ENCODE results near the gene SLC25A29.

Gene SLC25A29

GRCh38 chr14:100342195-100342594 is 36.0 kb upstream of the SLC25A29 start:
- no peaks in the 10 kb centered on the region for H3K9me3 ChIP-seq (ENCODE audit: control insufficient read depth, low read length)
- WGBS, 2 experiments (ENCODE audit: insufficient coverage in 2 of 2) = 99% methylated on average over 11 of the region's 11 CpGs
- no peak overlapping the region for H3K27ac ChIP-seq (ENCODE audit: low read depth, low read length, severe bottlenecking)
- peaks cover 12% of the 10 kb centered on the region for H3K4me1 ChIP-seq (ENCODE audit: control insufficient read depth, insufficient read depth, low read length, poor library complexity, severe bottlenecking)
- no peak overlapping the region for H3K4me3 ChIP-seq (ENCODE audit: extremely low read depth, insufficient read depth, low read length, poor library complexity, severe bottlenecking)
- peaks cover 68% of the 10 kb centered on the region for H3K36me3 ChIP-seq (ENCODE audit: control insufficient read depth, insufficient read depth, low read length)

- WGBS, 2 experiments (ENCODE audit: insufficient coverage in 2 of 2) = 85 to 88% methylated on average over 5 to 7 of the region's 8 CpGs
- no peaks in the 10 kb centered on the region for H3K9me3 ChIP-seq (ENCODE audit: control insufficient read depth, low read length)
- peaks cover 68% of the 10 kb centered on the region for H3K36me3 ChIP-seq (ENCODE audit: control insufficient read depth, insufficient read depth, low read length)
- peak overlapping the region; percentile 81 for H3K27ac ChIP-seq (ENCODE audit: low read depth, low read length, severe bottlenecking)
- peaks cover 12% of the 10 kb centered on the region for H3K4me1 ChIP-seq (ENCODE audit: control insufficient read depth, insufficient read depth, low read length, poor library complexity, severe bottlenecking)
- H3K4me3 ChIP-seq (ENCODE audit: extremely low read depth, insufficient read depth, low read length, poor library complexity, severe bottlenecking) = no peak overlapping the region
These were observed 35.2 kb upstream of the SLC25A29 start for GRCh38 chr14:100341301-100342031.

- no peak overlapping the region for H3K27ac ChIP-seq (ENCODE audit: low read depth, low read length, severe bottlenecking)
- 70 to 78% methylated on average over 5 to 6 of the region's 6 CpGs for WGBS, 2 experiments (ENCODE audit: insufficient coverage in 2 of 2)
- H3K4me3 ChIP-seq (ENCODE audit: extremely low read depth, insufficient read depth, low read length, poor library complexity, severe bottlenecking) = no peak overlapping the region
- peaks cover 67% of the 10 kb centered on the region for H3K36me3 ChIP-seq (ENCODE audit: control insufficient read depth, insufficient read depth, low read length)
- no peaks in the 10 kb centered on the region for H3K9me3 ChIP-seq (ENCODE audit: control insufficient read depth, low read length)
- peaks cover 12% of the 10 kb centered on the region for H3K4me1 ChIP-seq (ENCODE audit: control insufficient read depth, insufficient read depth, low read length, poor library complexity, severe bottlenecking)
These were observed 34.2 kb upstream of the SLC25A29 start for GRCh38 chr14:100340423-100340813.

- H3K9me3 ChIP-seq (ENCODE audit: control insufficient read depth, low read length) = no peaks in the 10 kb centered on the region
- H3K4me1 ChIP-seq (ENCODE audit: control insufficient read depth, insufficient read depth, low read length, poor library complexity, severe bottlenecking) = peaks cover 12% of the 10 kb centered on the region
- no peak overlapping the region for H3K27ac ChIP-seq (ENCODE audit: low read depth, low read length, severe bottlenecking)
- H3K4me3 ChIP-seq (ENCODE audit: extremely low read depth, insufficient read depth, low read length, poor library complexity, severe bottlenecking) = no peak overlapping the region
- WGBS, 2 experiments (ENCODE audit: insufficient coverage in 2 of 2) = 96 to 98% methylated on average over 2 to 5 of the region's 6 CpGs
- peaks cover 70% of the 10 kb centered on the region for H3K36me3 ChIP-seq (ENCODE audit: control insufficient read depth, insufficient read depth, low read length)
These were observed 33.6 kb upstream of the SLC25A29 start for GRCh38 chr14:100339766-100340422.

- peaks cover 69% of the 10 kb centered on the region for H3K36me3 ChIP-seq (ENCODE audit: control insufficient read depth, insufficient read depth, low read length)
- H3K9me3 ChIP-seq (ENCODE audit: control insufficient read depth, low read length) = no peaks in the 10 kb centered on the region
- 94 to 95% methylated on average over 16 of the region's 18 CpGs for WGBS, 2 experiments (ENCODE audit: insufficient coverage in 2 of 2)
- no peak overlapping the region for H3K27ac ChIP-seq (ENCODE audit: low read depth, low read length, severe bottlenecking)
- no peak overlapping the region for H3K4me3 ChIP-seq (ENCODE audit: extremely low read depth, insufficient read depth, low read length, poor library complexity, severe bottlenecking)
- peaks cover 9% of the 10 kb centered on the region for H3K4me1 ChIP-seq (ENCODE audit: control insufficient read depth, insufficient read depth, low read length, poor library complexity, severe bottlenecking)
These were observed 30.6 kb upstream of the SLC25A29 start for GRCh38 chr14:100336618-100337530.

GRCh38 chr14:100334904-100335303 is 28.7 kb upstream of the SLC25A29 start:
- H3K27ac ChIP-seq (ENCODE audit: low read depth, low read length, severe bottlenecking) = no peak overlapping the region
- H3K4me3 ChIP-seq (ENCODE audit: extremely low read depth, insufficient read depth, low read length, poor library complexity, severe bottlenecking) = no peak overlapping the region
- peaks cover 60% of the 10 kb centered on the region for H3K36me3 ChIP-seq (ENCODE audit: control insufficient read depth, insufficient read depth, low read length)
- WGBS, 2 experiments (ENCODE audit: insufficient coverage in 2 of 2) = 94 to 97% methylated on average over 11 to 12 of the region's 12 CpGs
- H3K9me3 ChIP-seq (ENCODE audit: control insufficient read depth, low read length) = no peaks in the 10 kb centered on the region
- H3K4me1 ChIP-seq (ENCODE audit: control insufficient read depth, insufficient read depth, low read length, poor library complexity, severe bottlenecking) = no peaks in the 10 kb centered on the region

GRCh38 chr14:100333827-100334226 is 27.6 kb upstream of the SLC25A29 start:
- no peak overlapping the region for H3K27ac ChIP-seq (ENCODE audit: low read depth, low read length, severe bottlenecking)
- no peak overlapping the region for H3K4me3 ChIP-seq (ENCODE audit: extremely low read depth, insufficient read depth, low read length, poor library complexity, severe bottlenecking)
- H3K9me3 ChIP-seq (ENCODE audit: control insufficient read depth, low read length) = no peaks in the 10 kb centered on the region
- 87 to 91% methylated on average over 6 to 7 of the region's 7 CpGs for WGBS, 2 experiments (ENCODE audit: insufficient coverage in 2 of 2)
- H3K36me3 ChIP-seq (ENCODE audit: control insufficient read depth, insufficient read depth, low read length) = peaks cover 51% of the 10 kb centered on the region
- H3K4me1 ChIP-seq (ENCODE audit: control insufficient read depth, insufficient read depth, low read length, poor library complexity, severe bottlenecking) = no peaks in the 10 kb centered on the region

GRCh38 chr14:100333311-100333710 is 27.1 kb upstream of the SLC25A29 start:
- Histone ChIP-seq H3K4me1 (ENCODE audit: control insufficient read depth, insufficient read depth, low read length, poor library complexity, severe bottlenecking) (no peaks in the 10 kb centered on the region), H3K4me3 (ENCODE audit: extremely low read depth, insufficient read depth, low read length, poor library complexity, severe bottlenecking) (no peak overlapping the region), H3K36me3 (ENCODE audit: control insufficient read depth, insufficient read depth, low read length) (peaks cover 47% of the 10 kb centered on the region), H3K27ac (ENCODE audit: low read depth, low read length, severe bottlenecking) (no peak overlapping the region), H3K9me3 (ENCODE audit: control insufficient read depth, low read length) (no peaks in the 10 kb centered on the region)
- WGBS, 2 experiments (ENCODE audit: insufficient coverage in 2 of 2) = 94 to 95% methylated on average over 4 to 5 of the region's 8 CpGs

GRCh38 chr14:100332797-100333196 is 26.6 kb upstream of the SLC25A29 start:
- Histone ChIP-seq H3K9me3 (ENCODE audit: control insufficient read depth, low read length) (no peaks in the 10 kb centered on the region), H3K4me3 (ENCODE audit: extremely low read depth, insufficient read depth, low read length, poor library complexity, severe bottlenecking) (no peak overlapping the region), H3K27ac (ENCODE audit: low read depth, low read length, severe bottlenecking) (no peak overlapping the region), H3K4me1 (ENCODE audit: control insufficient read depth, insufficient read depth, low read length, poor library complexity, severe bottlenecking) (no peaks in the 10 kb centered on the region), H3K36me3 (ENCODE audit: control insufficient read depth, insufficient read depth, low read length) (peaks cover 41% of the 10 kb centered on the region)
- WGBS, 2 experiments (ENCODE audit: insufficient coverage in 2 of 2) = 78 to 82% methylated on average over 6 to 8 of the region's 8 CpGs

- WGBS, 2 experiments (ENCODE audit: insufficient coverage in 2 of 2) = 90 to 92% methylated on average over 11 of the region's 11 CpGs
- Histone ChIP-seq H3K4me3 (ENCODE audit: extremely low read depth, insufficient read depth, low read length, poor library complexity, severe bottlenecking) (no peak overlapping the region), H3K9me3 (ENCODE audit: control insufficient read depth, low read length) (no peaks in the 10 kb centered on the region), H3K27ac (ENCODE audit: low read depth, low read length, severe bottlenecking) (no peak overlapping the region), H3K36me3 (ENCODE audit: control insufficient read depth, insufficient read depth, low read length) (peaks cover 35% of the 10 kb centered on the region), H3K4me1 (ENCODE audit: control insufficient read depth, insufficient read depth, low read length, poor library complexity, severe bottlenecking) (no peaks in the 10 kb centered on the region)
These were observed 25.9 kb upstream of the SLC25A29 start for GRCh38 chr14:100332071-100332639.

Measured in mesodermal cell (in vitro differentiated cells).